Activated CD4-positive, alpha-beta T cell treated with anti-CD3 and anti-CD28 coated beads, Interleukin-2, amount 50 U/mL, for 48 hours (primary cell): ENCODE data around the gene CHRNE.
A peak's percentile ranks its signal among the peaks of the same experiment; 100 is the strongest.

ENCODE experiments used
- DNase-seq, 2 experiments: peaks; one replicate each; pipeline ENCODE4 v3.0.0-alpha.2; 2020

CHRNE gene

GRCh38 chr17:4901648-4902344, 1.1 kb downstream of the CHRNE start:
- no peak for DNase-seq

GRCh38 chr17:4901108-4901647, 1.7 kb downstream of the CHRNE start:
- DNase-seq, result no peak

- peak in 1 of 2 experiments; percentile 47 for DNase-seq
Measured at GRCh38 chr17:4900231-4901107, 2.4 kb downstream of the CHRNE start.

GRCh38 chr17:4899341-4900230, 3.3 kb downstream of the CHRNE start, which contains the start of gene C17orf107:
C17orf107 (plus strand) TSS chr17:4899536; CDS start chr17:4899763, 227 bp downstream.
- peak; percentile 96 for DNase-seq

GRCh38 chr17:4898927-4899326, 4.0 kb downstream of the CHRNE start:
- DNase-seq, result peak in 1 of 2 experiments; percentile 11

GRCh38 chr17:4898351-4898750, 4.5 kb downstream of the CHRNE start:
- no peak for DNase-seq

- no peak for DNase-seq
Measured at GRCh38 chr17:4897785-4898184, 5.1 kb downstream of the CHRNE start.

GRCh38 chr17:4897198-4897687, 5.7 kb downstream of the CHRNE start:
- no peak for DNase-seq

GRCh38 chr17:4896332-4897197, 6.3 kb downstream of the CHRNE start:
- no peak for DNase-seq

- DNase-seq, result no peak
Measured at GRCh38 chr17:4895657-4896331, 7.1 kb downstream of the CHRNE start.

GRCh38 chr17:4895121-4895520, 7.8 kb downstream of the CHRNE start:
- DNase-seq, result no peak

GRCh38 chr17:4893721-4894560, 9.0 kb downstream of the CHRNE start:
- no peak for DNase-seq

- DNase-seq, result no peak
Measured at GRCh38 chr17:4893272-4893671, 9.6 kb downstream of the CHRNE start.

GRCh38 chr17:4892499-4893221, 10.2 kb downstream of the CHRNE start:
- no peak for DNase-seq

- DNase-seq, result no peak
Measured at GRCh38 chr17:4891411-4892410, 11.2 kb downstream of the CHRNE start.

GRCh38 chr17:4887581-4887980, 15.3 kb downstream of the CHRNE start:
- DNase-seq, result no peak

GRCh38 chr17:4886830-4887229, 16.1 kb downstream of the CHRNE start:
- no peak for DNase-seq

- no peak for DNase-seq
Measured at GRCh38 chr17:4884489-4884888, 18.4 kb downstream of the CHRNE start.
